NCI-H128 (cell line): ENCODE measurements around the gene HOXD3.
A peak's percentile ranks its signal among the peaks of the same experiment; 100 is the strongest.

Experiments used
- DNase-seq: peaks from one replicate; lab custom pipeline; 2025; ENCODE audit not compliant: unreplicated experiment; lab: John Stamatoyannopoulos, UW

Gene HOXD3

GRCh38 chr2:176148751-176149421 lies 8.2 kb upstream of the HOXD3 start:
- DNase-seq: no peak

GRCh38 chr2:176149481-176149938 lies 7.6 kb upstream of the HOXD3 start:
- DNase-seq: no peak

- DNase-seq: no peak
Observed at GRCh38 chr2:176149939-176150583, 7.0 kb upstream of the HOXD3 start.

- no peak for DNase-seq
Observed at GRCh38 chr2:176150584-176151441, 6.3 kb upstream of the HOXD3 start.

- no peak for DNase-seq
Observed at GRCh38 chr2:176151442-176152287, 5.4 kb upstream of the HOXD3 start, which contains the start of gene HOXD4. TSS of gene HOXD4 (plus strand) at chr2:176151550. CDS start at chr2:176151634, 84 bp downstream.

- no peak for DNase-seq
Observed at GRCh38 chr2:176152350-176153181, 4.5 kb upstream of the HOXD3 start.

- DNase-seq: no peak
Observed at GRCh38 chr2:176154576-176155252, 2.4 kb upstream of the HOXD3 start.

- no peak for DNase-seq
Observed at GRCh38 chr2:176155356-176156044, 1.6 kb upstream of the HOXD3 start.

- no peak for DNase-seq
Observed at GRCh38 chr2:176156301-176156806, 753 bp upstream of the HOXD3 start.

GRCh38 chr2:176157499-176158185 lies 535 bp downstream of the HOXD3 start:
- peak; percentile 48 for DNase-seq

- no peak for DNase-seq
Observed at GRCh38 chr2:176158186-176158591, 1.1 kb downstream of the HOXD3 start.

GRCh38 chr2:176158855-176159662 lies 2.0 kb downstream of the HOXD3 start:
- DNase-seq: no peak

- DNase-seq: no peak
Observed at GRCh38 chr2:176159663-176160250, 2.6 kb downstream of the HOXD3 start.

- no peak for DNase-seq
Observed at GRCh38 chr2:176160251-176160985, 3.3 kb downstream of the HOXD3 start.

GRCh38 chr2:176160986-176161824 lies 4.1 kb downstream of the HOXD3 start:
- DNase-seq: no peak
